ENCODE data around the gene BICDL2.

- TF ChIP-seq, protein P1, sequence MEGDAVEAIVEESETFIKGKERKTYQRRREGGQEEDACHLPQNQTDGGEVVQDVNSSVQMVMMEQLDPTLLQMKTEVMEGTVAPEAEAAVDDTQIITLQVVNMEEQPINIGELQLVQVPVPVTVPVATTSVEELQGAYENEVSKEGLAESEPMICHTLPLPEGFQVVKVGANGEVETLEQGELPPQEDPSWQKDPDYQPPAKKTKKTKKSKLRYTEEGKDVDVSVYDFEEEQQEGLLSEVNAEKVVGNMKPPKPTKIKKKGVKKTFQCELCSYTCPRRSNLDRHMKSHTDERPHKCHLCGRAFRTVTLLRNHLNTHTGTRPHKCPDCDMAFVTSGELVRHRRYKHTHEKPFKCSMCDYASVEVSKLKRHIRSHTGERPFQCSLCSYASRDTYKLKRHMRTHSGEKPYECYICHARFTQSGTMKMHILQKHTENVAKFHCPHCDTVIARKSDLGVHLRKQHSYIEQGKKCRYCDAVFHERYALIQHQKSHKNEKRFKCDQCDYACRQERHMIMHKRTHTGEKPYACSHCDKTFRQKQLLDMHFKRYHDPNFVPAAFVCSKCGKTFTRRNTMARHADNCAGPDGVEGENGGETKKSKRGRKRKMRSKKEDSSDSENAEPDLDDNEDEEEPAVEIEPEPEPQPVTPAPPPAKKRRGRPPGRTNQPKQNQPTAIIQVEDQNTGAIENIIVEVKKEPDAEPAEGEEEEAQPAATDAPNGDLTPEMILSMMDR (conservative IDR thresholded peaks at IDR 0.05) = no peak
- TF ChIP-seq ZFX (IDR thresholded peaks at IDR 0.05) = no peak
These were observed 10.1 kb upstream of the BICDL2 start for GRCh38 chr16:3046641-3047386.

Data from C4-2B (cell line).